ENCODE measurements around the gene ZACN.

ZACN gene

GRCh38 chr17:76122431-76123190 is 43.6 kb downstream of the ZACN start:
- Mint-ChIP-seq H3K27me3 (no peaks in the 10 kb centered on the region), H3K36me3 (ENCODE audit: low read depth) (no peaks in the 10 kb centered on the region), H3K4me1 (peaks cover 21% of the 10 kb centered on the region), H3K27ac (peak overlapping the region; percentile 74), H3K9me3 (no peaks in the 10 kb centered on the region), H3K4me3 (no peak overlapping the region)
- no peak for ATAC-seq
- no peak for DNase-seq

DNA sequence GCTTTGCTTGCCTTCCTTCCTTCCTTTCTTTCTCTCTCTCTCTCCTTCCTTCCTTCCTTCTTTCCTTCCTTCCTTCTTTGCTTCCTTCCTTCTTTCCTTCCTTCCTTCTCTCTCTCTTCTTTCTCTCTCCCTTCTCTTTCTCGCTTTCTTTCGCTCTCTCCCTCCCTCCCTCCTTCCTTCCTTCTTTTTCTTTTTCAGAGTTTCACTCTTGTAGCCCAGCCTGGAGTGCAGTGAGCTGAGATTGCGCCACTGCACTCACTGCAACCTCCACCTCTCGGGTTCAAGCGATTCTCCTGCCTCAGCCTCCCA is 44.2 kb downstream of the ZACN start:
- H3K36me3 Mint-ChIP-seq (ENCODE audit: low read depth): no peaks in the 10 kb centered on the region
- H3K27ac Mint-ChIP-seq: peak overlapping the region; percentile 35
- no peak for DNase-seq

GRCh38 chr17:76123749-76124581 is 45.0 kb downstream of the ZACN start:
- Mint-ChIP-seq H3K27me3 (no peaks in the 10 kb centered on the region), H3K4me3 (no peak overlapping the region), H3K27ac (no peak overlapping the region), H3K36me3 (ENCODE audit: low read depth) (no peaks in the 10 kb centered on the region), H3K4me1 (peaks cover 21% of the 10 kb centered on the region), H3K9me3 (no peaks in the 10 kb centered on the region)
- ATAC-seq (no peak), DNase-seq (no peak)

More for the DNA sequence above, 44.2 kb downstream of the ZACN start:
- Mint-ChIP-seq H3K27me3 (no peaks in the 10 kb centered on the region), H3K4me1 (peaks cover 21% of the 10 kb centered on the region), H3K9me3 (no peaks in the 10 kb centered on the region), H3K4me3 (no peak overlapping the region)
- ATAC-seq: no peak

- H3K27me3 Mint-ChIP-seq: no peaks in the 10 kb centered on the region
- no peak for ATAC-seq
- H3K36me3 Mint-ChIP-seq (ENCODE audit: low read depth): no peaks in the 10 kb centered on the region
- H3K27ac Mint-ChIP-seq: peak overlapping the region; percentile 11
- no peak overlapping the region for H3K4me3 Mint-ChIP-seq
- peaks cover 21% of the 10 kb centered on the region for H3K4me1 Mint-ChIP-seq
- H3K9me3 Mint-ChIP-seq: no peaks in the 10 kb centered on the region
- peak; percentile 24 for DNase-seq
These were observed 45.8 kb downstream of the ZACN start for GRCh38 chr17:76124582-76125390.

DNA sequence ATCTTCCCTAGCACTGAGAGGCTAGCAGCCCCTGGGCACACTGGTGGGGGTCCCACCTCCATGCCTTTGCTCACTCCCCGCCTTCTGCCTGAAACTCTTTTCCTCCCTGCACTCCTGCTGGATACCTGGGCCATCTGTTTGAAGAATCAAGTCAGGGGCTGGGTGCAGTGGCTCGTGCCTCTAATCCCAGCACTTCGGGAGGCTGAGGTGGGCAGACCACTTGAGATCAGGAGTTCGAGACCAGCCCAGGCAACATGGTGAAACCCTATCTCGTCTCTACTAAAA is 46.4 kb downstream of the ZACN start:
- no peaks in the 10 kb centered on the region for H3K27me3 Mint-ChIP-seq
- H3K27ac Mint-ChIP-seq: no peak overlapping the region

DNA sequence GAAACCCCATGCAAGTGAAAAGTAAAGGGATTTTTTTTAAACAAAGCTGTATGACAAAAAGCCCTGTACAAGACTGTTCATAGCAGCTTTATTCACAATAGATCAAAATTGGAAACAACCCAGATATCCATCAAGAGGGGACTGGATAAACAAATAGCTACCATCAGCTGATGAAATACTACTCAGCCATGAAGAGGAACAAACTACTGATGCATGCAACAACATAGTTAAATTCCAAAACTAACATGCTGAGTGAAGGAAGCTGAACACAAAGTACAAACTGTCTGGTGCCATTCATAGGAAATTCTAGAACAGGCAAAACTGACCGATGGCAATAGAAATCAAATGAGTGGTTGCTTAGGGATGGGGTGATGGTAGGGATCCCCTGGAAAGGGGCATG is 46.9 kb downstream of the ZACN start:
- no peaks in the 10 kb centered on the region for H3K9me3 Mint-ChIP-seq
- H3K4me1 Mint-ChIP-seq: peaks cover 21% of the 10 kb centered on the region
- H3K27me3 Mint-ChIP-seq: no peaks in the 10 kb centered on the region
- no peaks in the 10 kb centered on the region for H3K36me3 Mint-ChIP-seq (ENCODE audit: low read depth)
- no peak overlapping the region for H3K27ac Mint-ChIP-seq
- no peak for ATAC-seq
- H3K4me3 Mint-ChIP-seq: no peak overlapping the region
- no peak for DNase-seq

More for the DNA sequence above, 46.4 kb downstream of the ZACN start:
- ATAC-seq: no peak
- Mint-ChIP-seq H3K36me3 (ENCODE audit: low read depth) (no peaks in the 10 kb centered on the region), H3K4me3 (no peak overlapping the region), H3K9me3 (no peaks in the 10 kb centered on the region), H3K4me1 (peaks cover 21% of the 10 kb centered on the region)
- DNase-seq: no peak

- DNase-seq (no peak), ATAC-seq (no peak)
- no peak overlapping the region for H3K27ac Mint-ChIP-seq
- H3K4me1 Mint-ChIP-seq: peaks cover 33% of the 10 kb centered on the region
- no peaks in the 10 kb centered on the region for H3K36me3 Mint-ChIP-seq (ENCODE audit: low read depth)
- no peak overlapping the region for H3K4me3 Mint-ChIP-seq
- H3K27me3 Mint-ChIP-seq: no peaks in the 10 kb centered on the region
- H3K9me3 Mint-ChIP-seq: no peaks in the 10 kb centered on the region
These were observed 51.5 kb downstream of the ZACN start for GRCh38 chr17:76130473-76130872.

- no peaks in the 10 kb centered on the region for H3K9me3 Mint-ChIP-seq
- DNase-seq: no peak
- H3K4me1 Mint-ChIP-seq: peaks cover 32% of the 10 kb centered on the region
- no peaks in the 10 kb centered on the region for H3K27me3 Mint-ChIP-seq
- no peaks in the 10 kb centered on the region for H3K36me3 Mint-ChIP-seq (ENCODE audit: low read depth)
- ATAC-seq: no peak
- no peak overlapping the region for H3K4me3 Mint-ChIP-seq
- no peak overlapping the region for H3K27ac Mint-ChIP-seq
These were observed 52.2 kb downstream of the ZACN start for GRCh38 chr17:76131051-76131691.

DNA sequence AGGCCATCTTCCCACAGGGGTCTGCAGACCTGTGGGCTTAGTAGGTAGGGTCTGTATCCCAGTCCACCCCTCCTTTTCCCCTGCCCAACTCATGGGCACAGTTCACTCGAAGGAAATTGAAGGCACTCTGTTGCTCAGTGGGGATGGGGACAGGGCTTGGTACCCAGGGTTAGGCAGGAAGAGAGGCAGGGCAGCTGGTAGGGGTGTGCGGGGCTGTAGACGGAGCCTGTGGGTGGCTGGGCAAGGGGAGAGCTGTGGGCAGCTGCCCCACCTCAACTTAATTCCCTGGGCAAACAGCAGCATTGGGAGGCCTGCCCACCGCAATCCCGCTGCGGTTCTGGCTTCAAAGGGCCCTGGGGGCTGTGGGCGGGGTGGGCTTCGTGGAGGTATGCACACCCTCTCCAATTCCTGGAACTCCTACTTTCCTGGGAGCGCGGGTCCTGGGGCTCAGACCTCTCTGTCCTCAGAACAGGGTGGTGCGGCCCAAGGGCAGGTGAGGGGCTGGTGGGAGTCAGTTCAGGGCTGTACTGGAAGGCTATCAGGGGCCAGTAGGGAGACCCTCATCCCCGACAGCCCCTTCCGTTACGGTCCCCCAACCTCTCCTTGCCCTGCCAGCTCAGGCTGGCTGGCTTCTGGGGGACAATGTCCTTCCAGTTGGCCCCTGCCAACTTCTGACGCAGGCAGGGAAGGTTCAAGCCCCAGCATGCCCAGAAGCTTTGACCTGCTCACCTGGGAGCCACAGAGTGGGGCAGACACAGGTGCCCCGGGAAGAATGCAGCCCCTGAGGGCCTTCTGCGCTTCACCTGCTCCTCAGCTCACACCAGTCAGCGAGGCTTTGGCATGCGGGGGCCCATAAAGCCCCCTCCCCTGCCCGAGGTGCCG is 53.0 kb downstream of the ZACN start:
- ATAC-seq (no peak), DNase-seq (no peak)
- H3K27me3 Mint-ChIP-seq: no peaks in the 10 kb centered on the region
- no peaks in the 10 kb centered on the region for H3K9me3 Mint-ChIP-seq
- peaks cover 26% of the 10 kb centered on the region for H3K4me1 Mint-ChIP-seq
- no peak overlapping the region for H3K4me3 Mint-ChIP-seq
- no peak overlapping the region for H3K27ac Mint-ChIP-seq
- no peaks in the 10 kb centered on the region for H3K36me3 Mint-ChIP-seq (ENCODE audit: low read depth)

Measured in activated naive CD8-positive, alpha-beta T cell treated with anti-CD3 and anti-CD28 coated beads, Interleukin-2, amount 50 U/mL, for 24 hours (primary cell).